Lung (tissue), 12 donors: ENCODE results near the gene ANXA9. TPM values are rescaled to one million over a fixed set of nuclear protein-coding genes. Genes with fewer than 3 reads are reported as not detected.

Experiments used
- ATAC-seq: fragments of 200-7000 bp; cut with Tn5 transposase; one replicate; pipeline ENCODE4 v1.9.1; 2020; ENCODE audit warnings: moderate number of reproducible peaks; ENCODE audit not compliant: insufficient read depth, low FRiP score
- DNase-seq, 3 donors: peaks; one replicate each; pipeline ENCODE4 v3.0.0-alpha.2; 2013 to 2017
- H3K27ac ChIP-seq, 2 donors: one replicate each; pipeline ENCODE4 v1.5.1; 2013; ENCODE audit warnings: mild to moderate bottlenecking in 2 of 2, moderate library complexity in 2 of 2, control low read depth in 1 of 2, inconsistent platforms in 1 of 2, low read depth in 1 of 2, low read length in 1 of 2
- H3K27me3 ChIP-seq, 3 donors: one replicate each; pipeline ENCODE4 v1.5.1; 2013; ENCODE audit warnings: low read length in 2 of 3; ENCODE audit not compliant: control insufficient read depth in 3 of 3, insufficient read depth in 3 of 3
- H3K36me3 ChIP-seq, 4 donors: one replicate each; pipeline ENCODE4 v1.5.1; 2013; ENCODE audit warnings: low read length in 4 of 4, mild to moderate bottlenecking in 1 of 4, moderate library complexity in 1 of 4; ENCODE audit not compliant: control insufficient read depth in 4 of 4, insufficient read depth in 4 of 4
- H3K4me1 ChIP-seq, 5 donors: one replicate each; pipeline ENCODE4 v1.5.1; 2013; ENCODE audit warnings: low read length in 5 of 5, mild to moderate bottlenecking in 2 of 5, moderate library complexity in 1 of 5; ENCODE audit not compliant: control insufficient read depth in 5 of 5, insufficient read depth in 5 of 5
- H3K4me3 ChIP-seq: one replicate; pipeline ENCODE4 v1.5.1; 2013; ENCODE audit warnings: mild to moderate bottlenecking, control low read depth, moderate library complexity
- H3K9ac ChIP-seq, 2 donors: one replicate each; pipeline ENCODE4 v1.5.1; 2013; ENCODE audit warnings: low read length in 2 of 2, control low read depth in 1 of 2; ENCODE audit not compliant: insufficient read depth in 1 of 2
- H3K9me3 ChIP-seq, 4 donors: one replicate each; pipeline ENCODE4 v1.5.1; 2013; ENCODE audit warnings: low read length in 3 of 4, mild to moderate bottlenecking in 1 of 4, moderate library complexity in 1 of 4; ENCODE audit not compliant: control insufficient read depth in 4 of 4, insufficient read depth in 3 of 4
- WGBS, 2 donors: extraction: QIAGEN DNeasy Blood & Tissue Kit; methylation state at CpG; one replicate each; pipeline ENCODE4 v1.1.7; 2013; 5-methylcytosine and 5-hydroxymethylcytosine counted together
- polyA plus RNA-seq, 2 donors: library from polyadenylated mRNA; stranded (reverse); fragments of 200-250 nt; gene quantifications; one replicate each; pipeline ENCODE4 v1.2.1, GENCODE V29; 2013
- total RNA-seq, 2 donors: library from RNA; depleted of rRNA in 1 of 2; stranded (reverse); fragments of >200 nt in 1 of 2; gene quantifications; one replicate each; pipeline ENCODE4 v1.2.1, GENCODE V29; 2014 to 2021
- TF ChIP-seq, protein P1 (sequence below): IDR thresholded peaks from 2 replicates; pipeline ENCODE4 v1.5.1; 2012; ENCODE audit warnings: mild to moderate bottlenecking; ENCODE audit errors: control extremely low read depth, extremely low read depth
- donor health status: control.
- donor health status: control.
- donor health status: Bipolar disorder and iron deficiency.
- donor health status: healthy.
- donor health status: DM: yes; HTN: yes; CAD: no.

Gene ANXA9
- total and polyA plus RNA-seq, 4 donors, result 0.37 to 1.3 (median 0.85) TPM

DNA sequence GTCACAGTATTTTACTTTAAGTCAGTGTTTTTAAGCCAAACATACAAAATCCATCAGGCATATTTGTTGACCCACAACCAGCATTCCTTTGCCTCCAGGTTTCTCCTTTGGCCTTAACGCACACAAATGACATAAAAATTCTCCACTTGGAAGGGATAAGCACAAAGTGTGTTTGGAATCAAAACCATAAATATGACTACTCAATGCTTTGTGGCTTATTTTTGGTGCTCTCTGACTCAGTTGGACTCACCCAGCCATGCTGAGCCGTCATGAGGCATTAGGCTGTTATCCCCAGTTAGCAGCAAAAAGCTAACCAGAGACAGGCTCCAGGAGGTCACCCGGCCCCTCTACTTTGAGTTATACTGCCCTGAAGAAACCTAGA lies 27.1 kb downstream of the ANXA9 start:
- Histone ChIP-seq H3K4me3 (peak overlapping the region; percentile 74), H3K9me3 (no peaks in the 10 kb centered on the region), H3K27ac (peak overlapping the region; percentile 19 to 75), H3K36me3 (no peaks in the 10 kb centered on the region), H3K9ac (peak overlapping the region; percentile 94 to 98), H3K4me1 (peaks cover 6 to 56% (median 20%) of the 10 kb centered on the region in 5 donors), H3K27me3 (no peaks in the 10 kb centered on the region)
- no peak for DNase-seq
- WGBS, 2 donors, result 62 to 76% methylated on average over 3 of the region's 3 CpGs
- no peak for ATAC-seq
- TF ChIP-seq, protein P1, sequence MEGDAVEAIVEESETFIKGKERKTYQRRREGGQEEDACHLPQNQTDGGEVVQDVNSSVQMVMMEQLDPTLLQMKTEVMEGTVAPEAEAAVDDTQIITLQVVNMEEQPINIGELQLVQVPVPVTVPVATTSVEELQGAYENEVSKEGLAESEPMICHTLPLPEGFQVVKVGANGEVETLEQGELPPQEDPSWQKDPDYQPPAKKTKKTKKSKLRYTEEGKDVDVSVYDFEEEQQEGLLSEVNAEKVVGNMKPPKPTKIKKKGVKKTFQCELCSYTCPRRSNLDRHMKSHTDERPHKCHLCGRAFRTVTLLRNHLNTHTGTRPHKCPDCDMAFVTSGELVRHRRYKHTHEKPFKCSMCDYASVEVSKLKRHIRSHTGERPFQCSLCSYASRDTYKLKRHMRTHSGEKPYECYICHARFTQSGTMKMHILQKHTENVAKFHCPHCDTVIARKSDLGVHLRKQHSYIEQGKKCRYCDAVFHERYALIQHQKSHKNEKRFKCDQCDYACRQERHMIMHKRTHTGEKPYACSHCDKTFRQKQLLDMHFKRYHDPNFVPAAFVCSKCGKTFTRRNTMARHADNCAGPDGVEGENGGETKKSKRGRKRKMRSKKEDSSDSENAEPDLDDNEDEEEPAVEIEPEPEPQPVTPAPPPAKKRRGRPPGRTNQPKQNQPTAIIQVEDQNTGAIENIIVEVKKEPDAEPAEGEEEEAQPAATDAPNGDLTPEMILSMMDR, result no peak

DNA sequence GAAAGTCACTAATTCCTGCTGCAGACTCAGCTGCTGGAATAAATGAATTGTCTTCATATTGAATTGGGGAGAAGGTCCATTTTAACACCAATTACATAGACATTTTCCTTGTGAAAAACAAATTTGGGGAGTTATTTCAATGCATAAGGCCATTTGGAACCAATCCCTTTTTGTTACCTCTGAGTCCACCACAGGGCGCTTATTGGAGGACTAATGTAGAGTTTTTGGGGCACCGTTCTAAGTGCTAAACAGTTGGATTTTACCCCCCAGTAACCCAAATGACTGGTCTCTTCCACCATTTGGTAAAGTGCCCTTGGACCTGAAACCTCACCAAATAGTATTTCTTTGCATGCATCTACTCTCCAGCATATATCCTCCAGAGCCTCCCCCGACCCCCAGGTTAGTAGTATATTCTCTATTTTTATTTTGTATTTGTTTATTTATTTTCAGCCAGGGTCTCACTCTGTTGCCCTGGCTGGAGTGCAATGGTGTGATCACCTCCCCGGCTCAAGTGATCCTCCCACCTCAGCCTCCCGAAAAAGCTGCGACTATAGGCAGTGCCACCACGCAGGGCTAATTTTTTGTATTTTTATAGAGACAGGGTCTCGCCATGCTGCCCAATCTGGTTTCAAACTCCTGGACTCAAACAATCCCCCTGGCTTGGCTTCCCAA lies 27.7 kb downstream of the ANXA9 start:
- Histone ChIP-seq H3K27ac (no peak overlapping the region), H3K9ac (peak overlapping the region in 1 of 2 donors; percentile 98), H3K27me3 (no peaks in the 10 kb centered on the region), H3K9me3 (no peaks in the 10 kb centered on the region), H3K4me1 (peaks cover 6 to 51% (median 19%) of the 10 kb centered on the region in 5 donors), H3K36me3 (no peaks in the 10 kb centered on the region), H3K4me3 (no peak overlapping the region)
- ATAC-seq (no peak), DNase-seq (no peak)
- 97 to 98% methylated on average over 8 of the region's 8 CpGs for whole genome bisulfite sequencing, 2 donors
- TF ChIP-seq, protein P1, result no peak

DNA sequence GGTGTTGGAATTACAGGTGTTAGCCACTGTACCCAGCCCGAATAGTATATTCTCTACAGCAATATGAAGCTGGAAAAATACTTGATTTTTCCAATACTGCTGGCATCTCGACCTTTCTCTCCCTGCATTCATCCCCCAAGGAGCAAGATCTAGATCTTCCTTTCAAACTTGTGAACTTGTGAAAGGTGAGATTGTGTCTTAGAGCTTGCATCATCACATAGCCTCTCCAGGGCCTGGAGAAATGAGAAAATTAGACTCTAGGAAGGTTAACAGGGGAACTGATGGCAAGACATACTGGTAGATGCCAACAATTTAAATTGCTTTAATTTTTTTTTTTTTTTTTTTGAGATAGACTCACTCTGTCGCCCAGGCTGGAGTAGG lies 28.2 kb downstream of the ANXA9 start:
- no peak for ATAC-seq
- TF ChIP-seq, protein P1, result no peak
- Histone ChIP-seq H3K9me3 (no peaks in the 10 kb centered on the region), H3K27me3 (no peaks in the 10 kb centered on the region), H3K4me3 (no peak overlapping the region), H3K27ac (no peak overlapping the region), H3K4me1 (peaks cover 6 to 46% (median 18%) of the 10 kb centered on the region in 5 donors), H3K9ac (no peak overlapping the region), H3K36me3 (no peaks in the 10 kb centered on the region)
- no peak for DNase-seq
- WGBS, 2 donors, result 90 to 94% methylated on average over 3 of the region's 3 CpGs
